Hepatocyte (in vitro differentiated cells): Measurements from ENCODE around the gene IER3. TPM values are rescaled to one million over a fixed set of nuclear protein-coding genes. Genes with fewer than 3 reads are reported as not detected.
"Not testable (repeated sequence)": the region's sequence is repeated elsewhere in the genome, so short reads cannot be mapped to it uniquely, and the experiment has no call there.

Experiments
- DNase-seq: peaks from one replicate; pipeline ENCODE4 v3.0.0-alpha.2; 2016; ENCODE audit warnings: low spot score
- H2AFZ ChIP-seq: fragments of 200-600 bp; sonication (generic); 2 replicates; pipeline ENCODE4 v1.6.0; 2016; ENCODE audit warnings: antibody characterized with exemption, mild to moderate bottlenecking
- H3K27ac ChIP-seq: fragments of 200-600 bp; sonication (generic); 2 replicates; pipeline ENCODE4 v1.5.1; 2016; ENCODE audit warnings: mild to moderate bottlenecking
- H3K27me3 ChIP-seq: fragments of 200-600 bp; sonication (generic); 2 replicates; pipeline ENCODE4 v1.6.1; 2016
- H3K36me3 ChIP-seq: fragments of 200-600 bp; sonication (generic); replicated peaks from 2 replicates; pipeline ENCODE4 v1.5.1; 2016; ENCODE audit warnings: low read depth; ENCODE audit not compliant: insufficient read depth
- H3K4me1 ChIP-seq: fragments of 200-600 bp; sonication (generic); 2 replicates; pipeline ENCODE4 v1.5.1; 2016; ENCODE audit warnings: mild to moderate bottlenecking, moderate library complexity; ENCODE audit not compliant: insufficient read depth
- H3K4me2 ChIP-seq: fragments of 200-600 bp; sonication (generic); 2 replicates; pipeline ENCODE4 v1.6.0; 2016
- H3K4me3 ChIP-seq: fragments of 200-600 bp; sonication (generic); 2 replicates; pipeline ENCODE4 v1.5.1; 2016; ENCODE audit warnings: mild to moderate bottlenecking
- H3K79me2 ChIP-seq: fragments of 200-600 bp; sonication (generic); 2 replicates; pipeline ENCODE4 v1.6.0; 2017; ENCODE audit warnings: mild to moderate bottlenecking
- H3K9me2 ChIP-seq: fragments of 200-600 bp; sonication (generic); replicated peaks from 2 replicates; pipeline ENCODE4 v1.6.0; 2017; ENCODE audit warnings: mild to moderate bottlenecking; ENCODE audit not compliant: insufficient read depth
- H3K9me3 ChIP-seq: fragments of 200-600 bp; sonication (generic); 2 replicates; pipeline ENCODE4 v1.5.1; 2016; ENCODE audit warnings: low read depth, mild to moderate bottlenecking
- H4K20me1 ChIP-seq: fragments of 200-600 bp; sonication (generic); 2 replicates; pipeline ENCODE4 v1.6.0; 2016; ENCODE audit warnings: mild to moderate bottlenecking; ENCODE audit not compliant: insufficient read depth, poor library complexity, severe bottlenecking
- CTCF ChIP-seq: fragments of 200-600 bp; sonication (generic); IDR thresholded peaks from 2 replicates; pipeline ENCODE4 v1.5.1; 2016; ENCODE audit warnings: antibody characterized with exemption, mild to moderate bottlenecking; ENCODE audit not compliant: poor library complexity
- EZH2 ChIP-seq: fragments of 200-600 bp; sonication (generic); IDR thresholded peaks from 2 replicates; pipeline ENCODE4 v1.6.1; 2016; ENCODE audit warnings: antibody characterized with exemption, mild to moderate bottlenecking, borderline replicate concordance
- EZH2phosphoT487 ChIP-seq: fragments of 200-600 bp; sonication (generic); IDR thresholded peaks from one replicate; pipeline ENCODE4 v1.6.1; 2018; ENCODE audit warnings: antibody characterized with exemption, mild to moderate bottlenecking, low read depth, moderate library complexity; ENCODE audit not compliant: unreplicated experiment, severe bottlenecking
- WGBS: methylation state at CpG from one replicate; pipeline ENCODE4 v1.1.6; 2016; ENCODE audit warnings: low lambda C conversion rate; ENCODE audit errors: missing lambda C conversion rate; 5-methylcytosine and 5-hydroxymethylcytosine counted together
- polyA plus RNA-seq: library from polyadenylated mRNA; unstranded; fragments of >200 nt; fragmentation: Nextera tagmentation; extraction: Ambion mirVana; gene quantifications from 2 replicates; pipeline ENCODE4 v1.2.1, GENCODE V29; 2016
- total RNA-seq: library from RNA; depleted of rRNA; stranded (reverse); fragments of >200 nt; gene quantifications from 2 replicates; pipeline ENCODE4 v1.2.3, GENCODE V29; 2014

Gene IER3
- total and polyA plus RNA-seq, 2 experiments from 2014 or later = 159 to 193 TPM

GRCh38 chr6:30760549-30760948 is 16.2 kb upstream of the IER3 start:
- Histone ChIP-seq H4K20me1 (no peaks in the 10 kb centered on the region), H3K27me3 (no peaks in the 10 kb centered on the region), H2AFZ (no peak overlapping the region), H3K9me2 (no peaks in the 10 kb centered on the region), H3K4me2 (no peak overlapping the region), H3K4me1 (peaks cover 20% of the 10 kb centered on the region), H3K27ac (peak overlapping the region; percentile 68), H3K36me3 (no peaks in the 10 kb centered on the region), H3K4me3 (no peak overlapping the region), H3K9me3 (no peaks in the 10 kb centered on the region), H3K79me2 (no peaks in the 10 kb centered on the region)
- WGBS = 93% methylated on average over 8 of the region's 8 CpGs
- TF ChIP-seq EZH2phosphoT487 = no peak
- TF ChIP-seq CTCF = no peak
- no peak for TF ChIP-seq EZH2
- DNase-seq = no peak

- Histone ChIP-seq H3K27ac (peak overlapping the region; percentile 68), H3K4me1 (peaks cover 16% of the 10 kb centered on the region), H3K36me3 (no peaks in the 10 kb centered on the region), H2AFZ (no peak overlapping the region), H3K4me2 (no peak overlapping the region), H4K20me1 (no peaks in the 10 kb centered on the region), H3K9me3 (no peaks in the 10 kb centered on the region), H3K9me2 (no peaks in the 10 kb centered on the region), H3K79me2 (no peaks in the 10 kb centered on the region), H3K27me3 (no peaks in the 10 kb centered on the region), H3K4me3 (no peak overlapping the region)
- DNase-seq = peak; percentile 70
- WGBS = 80% methylated on average over 10 of the region's 10 CpGs
- no peak for TF ChIP-seq CTCF
- no peak for TF ChIP-seq EZH2phosphoT487
- TF ChIP-seq EZH2 = no peak
Observed at GRCh38 chr6:30759575-30760239, 15.4 kb upstream of the IER3 start.

- Histone ChIP-seq H3K4me3 (no peak overlapping the region), H3K9me3 (no peaks in the 10 kb centered on the region), H3K27me3 (no peaks in the 10 kb centered on the region), H4K20me1 (no peaks in the 10 kb centered on the region), H3K27ac (no peak overlapping the region), H3K9me2 (no peaks in the 10 kb centered on the region), H3K4me2 (no peak overlapping the region), H2AFZ (no peak overlapping the region), H3K4me1 (peaks cover 7% of the 10 kb centered on the region), H3K36me3 (no peaks in the 10 kb centered on the region), H3K79me2 (no peaks in the 10 kb centered on the region)
- no peak for DNase-seq
- WGBS = 95% methylated on average over 1 of the region's 1 CpG
- TF ChIP-seq EZH2 = no peak
- TF ChIP-seq CTCF = no peak
Observed at GRCh38 chr6:30757261-30757904, 13.0 kb upstream of the IER3 start.

- H3K27ac ChIP-seq, H3K9me3 ChIP-seq, H3K9me2 ChIP-seq, H3K27me3 ChIP-seq, DNase-seq, H3K4me2 ChIP-seq, H3K4me3 ChIP-seq, H3K36me3 ChIP-seq, H2AFZ ChIP-seq, H3K79me2 ChIP-seq, H4K20me1 ChIP-seq: not testable (repeated sequence)
- WGBS = 97% methylated on average over 7 of the region's 7 CpGs
- H3K4me1 ChIP-seq = peaks cover 15% of the 10 kb centered on the region
Observed at GRCh38 chr6:30756405-30757003, 12.2 kb upstream of the IER3 start.
